Body of pancreas (tissue), 4 donors: ENCODE measurements around the gene MYH15.

Experiments
- POLR2A ChIP-seq, 3 donors: fragments of 450-650 bp; IDR thresholded peaks; one replicate each; pipeline ENCODE4 v1.6.1; 2016; ENCODE audit warnings: antibody characterized with exemption in 3 of 3, mild to moderate bottlenecking in 2 of 3
- TF ChIP-seq, protein P1 (sequence below), 7 experiments: fragments of 450-650 bp in 4 of 7; fragments of 200-600 bp in 3 of 7; sonication (generic) in 3 of 7; IDR thresholded peaks; one replicate each; pipeline ENCODE4 v1.5.1; 2016 to 2019; ENCODE audit warnings: antibody characterized with exemption in 7 of 7

DNA sequence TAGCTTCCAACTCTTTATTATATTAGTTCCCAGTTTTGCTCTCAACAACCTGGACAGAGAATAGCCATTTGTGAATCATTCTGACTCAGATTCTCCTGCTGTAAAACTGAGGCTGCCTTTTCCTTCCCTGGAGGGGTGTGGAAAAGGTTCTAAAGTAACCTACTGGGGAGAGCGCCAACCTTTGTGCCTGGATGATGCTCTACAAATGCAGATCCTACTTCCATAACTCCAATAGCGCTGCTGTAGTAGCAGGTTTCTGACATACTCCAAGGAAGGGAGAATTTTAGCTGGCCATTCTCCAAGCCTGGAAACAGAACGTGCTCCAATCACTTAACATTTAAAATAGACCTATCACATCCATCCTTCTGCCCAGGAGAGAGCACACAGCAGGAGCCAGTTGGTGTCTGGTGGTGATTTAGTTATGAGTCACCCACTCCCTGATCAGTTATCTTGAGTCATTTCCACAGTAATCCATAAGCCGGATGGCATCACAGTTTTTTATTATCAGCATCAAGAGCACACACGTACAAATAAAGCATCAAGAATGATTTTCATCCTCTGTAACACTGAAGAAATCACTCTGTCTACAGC lies 38.3 kb downstream of the MYH15 start:
- TF ChIP-seq, protein P1, sequence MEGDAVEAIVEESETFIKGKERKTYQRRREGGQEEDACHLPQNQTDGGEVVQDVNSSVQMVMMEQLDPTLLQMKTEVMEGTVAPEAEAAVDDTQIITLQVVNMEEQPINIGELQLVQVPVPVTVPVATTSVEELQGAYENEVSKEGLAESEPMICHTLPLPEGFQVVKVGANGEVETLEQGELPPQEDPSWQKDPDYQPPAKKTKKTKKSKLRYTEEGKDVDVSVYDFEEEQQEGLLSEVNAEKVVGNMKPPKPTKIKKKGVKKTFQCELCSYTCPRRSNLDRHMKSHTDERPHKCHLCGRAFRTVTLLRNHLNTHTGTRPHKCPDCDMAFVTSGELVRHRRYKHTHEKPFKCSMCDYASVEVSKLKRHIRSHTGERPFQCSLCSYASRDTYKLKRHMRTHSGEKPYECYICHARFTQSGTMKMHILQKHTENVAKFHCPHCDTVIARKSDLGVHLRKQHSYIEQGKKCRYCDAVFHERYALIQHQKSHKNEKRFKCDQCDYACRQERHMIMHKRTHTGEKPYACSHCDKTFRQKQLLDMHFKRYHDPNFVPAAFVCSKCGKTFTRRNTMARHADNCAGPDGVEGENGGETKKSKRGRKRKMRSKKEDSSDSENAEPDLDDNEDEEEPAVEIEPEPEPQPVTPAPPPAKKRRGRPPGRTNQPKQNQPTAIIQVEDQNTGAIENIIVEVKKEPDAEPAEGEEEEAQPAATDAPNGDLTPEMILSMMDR (IDR thresholded peaks at IDR 0.05): no peak
- no peak for TF ChIP-seq POLR2A (IDR thresholded peaks at IDR 0.05)
